Measurements from ENCODE around the gene VTCN1.

DNA sequence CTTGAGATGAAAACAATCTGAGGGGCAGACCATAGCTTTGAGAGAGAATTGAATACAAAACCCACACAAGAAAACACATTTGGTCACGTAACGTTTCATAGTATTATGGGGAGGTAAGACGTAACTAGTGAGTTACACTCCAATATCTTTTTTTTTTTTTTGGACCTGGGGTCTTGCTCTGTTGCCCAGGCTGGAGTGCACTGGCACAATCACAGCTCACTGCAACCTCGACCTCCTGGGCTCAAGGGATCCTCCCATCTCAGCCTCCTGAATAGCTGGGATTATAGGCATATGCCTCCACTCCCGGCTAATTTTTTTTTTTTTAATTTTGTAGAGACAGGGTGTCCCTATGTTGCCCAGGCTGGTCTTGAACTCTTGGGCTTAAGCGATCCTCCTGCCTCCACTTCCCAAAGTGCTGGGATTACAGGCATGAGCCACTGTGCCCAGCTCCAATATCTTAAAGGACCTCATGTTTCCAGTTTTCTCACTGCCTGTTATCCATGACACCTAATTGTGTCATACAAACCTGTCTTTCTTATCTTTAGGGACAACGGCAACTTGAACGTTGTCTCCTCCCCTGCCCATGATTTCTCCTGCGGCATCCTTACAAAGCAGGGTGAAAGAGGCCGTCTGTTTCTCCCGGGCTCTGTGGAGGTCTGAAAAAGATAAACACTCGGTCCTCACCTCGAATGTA is 94.5 kb downstream of the VTCN1 start:
- TF ChIP-seq EZH2 (IDR thresholded peaks at IDR 0.05; ENCODE audit: borderline replicate concordance) (no peak), CTCF (IDR thresholded peaks at IDR 0.05; ENCODE audit: poor library complexity) (no peak), EZH2phosphoT487 (IDR thresholded peaks at IDR 0.05; ENCODE audit: low read depth, severe bottlenecking, unreplicated experiment) (no peak)

All from hepatocyte (in vitro differentiated cells).